HCT116 (cell line): Measurements from ENCODE around the gene ATG5. TPM values are rescaled to one million over a fixed set of nuclear protein-coding genes. Genes with fewer than 3 reads are reported as not detected.

Experiments
- ATAC-seq: fragments of 200-7000 bp; cut with Tn5 transposase; 2 replicates; pipeline ENCODE4 v1.9.1; 2020; ENCODE audit warnings: mild to moderate bottlenecking, moderate library complexity
- BruUV-seq: library from RNA; stranded (reverse); fragments of 400-500 nt; replicated peaks from 2 replicates; lab custom pipeline; 2021; lab: Mats Ljungman, UMichigan
- CTCF ChIA-PET: fragments of 300-600 bp; sonication (Branson Sonifier 250); formaldehyde crosslinking; loops from one replicate; lab custom pipeline; 2021; ENCODE audit warnings: antibody characterized with exemption; lab: Charles Lee
- POLR2A ChIA-PET: fragments of 300-600, 350-600 bp; sonication (Branson Sonifier 250); formaldehyde crosslinking; loops from one replicate; lab custom pipeline; 2021; ENCODE audit warnings: antibody characterized with exemption; lab: Charles Lee
- RAD21 ChIA-PET, 2 experiments: fragments of 300-600 bp; sonication (Branson Sonifier 250); formaldehyde crosslinking; loops; one replicate each; lab custom pipeline; 2023; ENCODE audit warnings: low total read pairs in 2 of 2; ENCODE audit not compliant: uncharacterized antibody in 2 of 2, unreplicated experiment in 2 of 2, low non-redundant PET in 1 of 2; lab: Charles Lee
- DNase-seq: peaks from one replicate; pipeline ENCODE4 v3.0.0-alpha.2; 2010; ENCODE audit warnings: low read depth, low spot score
- H2AFZ ChIP-seq: fragments of 200-600 bp; shearing (Covaris generic), sonication (generic); 2 replicates; pipeline ENCODE4 v1.6.1; 2017; ENCODE audit warnings: low read depth, mixed run types, mixed read lengths, antibody characterized with exemption, low read length; ENCODE audit not compliant: poor library complexity, severe bottlenecking
- H3K27ac ChIP-seq: 2 replicates; pipeline ENCODE4 v1.5.1; 2012; ENCODE audit warnings: low read depth, low read length
- H3K27me3 ChIP-seq: fragments of 200-600 bp; sonication (generic); 2 replicates; pipeline ENCODE4 v1.6.1; 2016; ENCODE audit warnings: mixed run types, low read length, mixed read lengths; ENCODE audit not compliant: insufficient read depth
- H3K36me3 ChIP-seq, 2 experiments: fragments of 200-500 bp in 1 of 2; fragments of 200-600 bp in 1 of 2; sonication (Bioruptor generic) in 1 of 2; sonication (generic) in 1 of 2; 2 replicates each; pipeline versions ENCODE4 v1.5.1 to v1.6.1; 2014 to 2016; ENCODE audit warnings: low read length in 2 of 2, inconsistent platforms in 1 of 2, mixed read lengths in 1 of 2, mixed run types in 1 of 2; ENCODE audit not compliant: insufficient read depth in 2 of 2, control insufficient read depth in 1 of 2
- H3K4me1 ChIP-seq, 2 experiments: fragments of 200-600 bp in 1 of 2; sonication (generic) in 1 of 2; 2 replicates each; pipeline versions ENCODE4 v1.5.1 to v1.6.1; 2012 to 2017; ENCODE audit warnings: low read length in 2 of 2, inconsistent platforms in 1 of 2, mild to moderate bottlenecking in 1 of 2, mixed read lengths in 1 of 2, mixed run types in 1 of 2, moderate library complexity in 1 of 2; ENCODE audit not compliant: insufficient read depth in 2 of 2, control insufficient read depth in 1 of 2
- H3K4me2 ChIP-seq: fragments of 200-600 bp; sonication (generic); 2 replicates; pipeline ENCODE4 v1.6.1; 2017; ENCODE audit warnings: mixed run types, low read length, mixed read lengths
- H3K4me3 ChIP-seq, 2 experiments: fragments of 200-600 bp in 1 of 2; sonication (generic) in 1 of 2; replicated peaks in 1 of 2; 2 replicates each; pipeline ENCODE4 v1.5.1; 2011 to 2016; ENCODE audit warnings: low read length in 2 of 2, control low read depth in 1 of 2, low read depth in 1 of 2, mild to moderate bottlenecking in 1 of 2, mixed read lengths in 1 of 2, mixed run types in 1 of 2
- H3K79me2 ChIP-seq: fragments of 200-600 bp; sonication (generic); 2 replicates; pipeline ENCODE4 v1.6.1; 2017; ENCODE audit warnings: mild to moderate bottlenecking, mixed run types, low read length, moderate library complexity, mixed read lengths; ENCODE audit not compliant: insufficient read depth
- H3K9ac ChIP-seq: fragments of 200-600 bp; sonication (generic); 2 replicates; pipeline ENCODE4 v1.6.1; 2016; ENCODE audit warnings: low read length, mixed read lengths
- H3K9me2 ChIP-seq: fragments of 200-600 bp; sonication (generic), shearing (Covaris generic); 2 replicates; pipeline ENCODE4 v1.6.1; 2017; ENCODE audit warnings: mixed run types, mild to moderate bottlenecking, moderate library complexity; ENCODE audit not compliant: insufficient read depth
- H3K9me3 ChIP-seq, 2 experiments: fragments of 200-500 bp in 1 of 2; fragments of 200-600 bp in 1 of 2; sonication (Bioruptor generic) in 1 of 2; sonication (generic) in 1 of 2; 2 replicates each; pipeline ENCODE4 v1.6.1; 2014 to 2017; ENCODE audit warnings: low read length in 2 of 2, mixed read lengths in 2 of 2, inconsistent platforms in 1 of 2, low read depth in 1 of 2, mild to moderate bottlenecking in 1 of 2, mixed run types in 1 of 2, moderate library complexity in 1 of 2; ENCODE audit not compliant: control insufficient read depth in 1 of 2, insufficient read depth in 1 of 2
- H4K20me1 ChIP-seq: fragments of 200-600 bp; sonication (generic), shearing (Covaris generic); 2 replicates; pipeline ENCODE4 v1.6.1; 2017; ENCODE audit warnings: mixed run types, mild to moderate bottlenecking, moderate library complexity; ENCODE audit not compliant: insufficient read depth
- CBX3 ChIP-seq: IDR thresholded peaks from 2 replicates; pipeline ENCODE4 v1.6.1; 2012; ENCODE audit warnings: low read depth
- ELF1 ChIP-seq: IDR thresholded peaks from 2 replicates; pipeline ENCODE4 v1.6.1; 2012; ENCODE audit warnings: low read depth, borderline replicate concordance
- FOSL1 ChIP-seq: IDR thresholded peaks from 2 replicates; pipeline ENCODE4 v1.6.1; 2012; ENCODE audit warnings: low read depth
- JUND ChIP-seq: IDR thresholded peaks from 2 replicates; pipeline ENCODE4 v1.6.1; 2012
- POLR2A ChIP-seq: IDR thresholded peaks from 2 replicates; pipeline ENCODE4 v1.7.0; 2011; ENCODE audit warnings: borderline replicate concordance; ENCODE audit not compliant: insufficient read depth, insufficient read length; ENCODE audit errors: extremely low read depth
- POLR2AphosphoS5 ChIP-seq: IDR thresholded peaks from 2 replicates; pipeline ENCODE4 v1.6.1; 2011; ENCODE audit warnings: mild to moderate bottlenecking, low read depth, low read length, moderate library complexity
- RAD21 ChIP-seq: IDR thresholded peaks from 2 replicates; pipeline ENCODE4 v1.6.1; 2012; ENCODE audit warnings: low read depth, mild to moderate bottlenecking
- YY1 ChIP-seq: IDR thresholded peaks from 2 replicates; pipeline ENCODE4 v1.6.1; 2011; ENCODE audit warnings: low read length, low read depth, moderate library complexity, mild to moderate bottlenecking; ENCODE audit not compliant: insufficient replicate concordance; ENCODE audit errors: extremely low read depth
- intact Hi-C: fragments of 100-400 bp; cut with micrococcal nuclease; formaldehyde crosslinking; loops from 2 replicates; pipeline ENCODE4 v1.10.0; 2022
- total RNA-seq: library from RNA; stranded (reverse); gene quantifications from one replicate; pipeline ENCODE4 v1.2.1, GENCODE V29; 2021; ENCODE audit not compliant: unreplicated experiment
- TF ChIP-seq, protein P1 (sequence below): IDR thresholded peaks from 2 replicates; pipeline ENCODE4 v1.6.1; 2012; ENCODE audit warnings: low read depth
- TF ChIP-seq, protein P2 (sequence below): IDR thresholded peaks from 2 replicates; pipeline ENCODE4 v1.6.1; 2011; ENCODE audit warnings: mild to moderate bottlenecking, low read length, moderate library complexity; ENCODE audit not compliant: insufficient replicate concordance; ENCODE audit errors: extremely low read depth
- TF ChIP-seq, protein P3 (sequence below): IDR thresholded peaks from 2 replicates; pipeline ENCODE4 v1.6.1; 2012
- TF ChIP-seq, protein P4 (sequence below): IDR thresholded peaks from 2 replicates; pipeline ENCODE4 v1.6.1; 2012

The ATG5 gene
- total RNA-seq, 1 experiment from 2014 or later: 39.6 TPM

DNA sequence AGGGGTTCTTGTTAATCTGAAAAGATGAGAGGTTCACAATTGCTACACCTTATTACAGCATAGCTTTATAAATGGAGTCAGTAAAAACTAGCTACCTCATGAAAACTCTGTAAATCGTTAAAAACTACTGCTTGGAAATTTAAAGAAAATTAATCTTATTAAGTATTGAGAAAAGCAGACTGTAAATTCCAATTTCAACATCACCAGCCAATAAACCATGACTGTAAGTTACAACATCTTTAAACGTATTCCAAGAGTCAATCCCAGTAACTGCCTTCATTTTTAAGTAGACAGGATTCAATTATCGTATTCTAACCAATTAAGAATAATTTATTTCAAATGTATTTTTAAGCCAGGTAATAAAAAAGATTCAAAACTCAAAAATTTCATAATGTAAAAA is 70.3 kb downstream of the ATG5 start:
- H3K9me3 ChIP-seq: no peaks in the 10 kb centered on the region
- no peak overlapping the region for H3K4me3 ChIP-seq
- POLR2A ChIA-PET: no interaction called here
- RAD21 ChIA-PET: no interaction called here
- no peaks in the 10 kb centered on the region for H3K36me3 ChIP-seq
- H3K9ac ChIP-seq: no peak overlapping the region
- peaks cover 11 to 30% of the 10 kb centered on the region in 2 experiments; a peak in 3 of 4 replicates for H3K4me1 ChIP-seq
- intact Hi-C loops: no loop called here
- H3K27me3 ChIP-seq: no peaks in the 10 kb centered on the region
- H3K79me2 ChIP-seq: peaks cover 60% of the 10 kb centered on the region
- no peak overlapping the region for H2AFZ ChIP-seq
- H3K27ac ChIP-seq: no peak overlapping the region
- no TSS peak for BruUV-seq
- no peak overlapping the region for H3K4me2 ChIP-seq
- H3K9me2 ChIP-seq: no peaks in the 10 kb centered on the region
- CTCF ChIA-PET: no interaction called here
- peaks cover 12% of the 10 kb centered on the region; the same call in 1 of the 2 replicates for H4K20me1 ChIP-seq
- DNase-seq (no peak), ATAC-seq (no peak)
- TF ChIP-seq, protein P1, sequence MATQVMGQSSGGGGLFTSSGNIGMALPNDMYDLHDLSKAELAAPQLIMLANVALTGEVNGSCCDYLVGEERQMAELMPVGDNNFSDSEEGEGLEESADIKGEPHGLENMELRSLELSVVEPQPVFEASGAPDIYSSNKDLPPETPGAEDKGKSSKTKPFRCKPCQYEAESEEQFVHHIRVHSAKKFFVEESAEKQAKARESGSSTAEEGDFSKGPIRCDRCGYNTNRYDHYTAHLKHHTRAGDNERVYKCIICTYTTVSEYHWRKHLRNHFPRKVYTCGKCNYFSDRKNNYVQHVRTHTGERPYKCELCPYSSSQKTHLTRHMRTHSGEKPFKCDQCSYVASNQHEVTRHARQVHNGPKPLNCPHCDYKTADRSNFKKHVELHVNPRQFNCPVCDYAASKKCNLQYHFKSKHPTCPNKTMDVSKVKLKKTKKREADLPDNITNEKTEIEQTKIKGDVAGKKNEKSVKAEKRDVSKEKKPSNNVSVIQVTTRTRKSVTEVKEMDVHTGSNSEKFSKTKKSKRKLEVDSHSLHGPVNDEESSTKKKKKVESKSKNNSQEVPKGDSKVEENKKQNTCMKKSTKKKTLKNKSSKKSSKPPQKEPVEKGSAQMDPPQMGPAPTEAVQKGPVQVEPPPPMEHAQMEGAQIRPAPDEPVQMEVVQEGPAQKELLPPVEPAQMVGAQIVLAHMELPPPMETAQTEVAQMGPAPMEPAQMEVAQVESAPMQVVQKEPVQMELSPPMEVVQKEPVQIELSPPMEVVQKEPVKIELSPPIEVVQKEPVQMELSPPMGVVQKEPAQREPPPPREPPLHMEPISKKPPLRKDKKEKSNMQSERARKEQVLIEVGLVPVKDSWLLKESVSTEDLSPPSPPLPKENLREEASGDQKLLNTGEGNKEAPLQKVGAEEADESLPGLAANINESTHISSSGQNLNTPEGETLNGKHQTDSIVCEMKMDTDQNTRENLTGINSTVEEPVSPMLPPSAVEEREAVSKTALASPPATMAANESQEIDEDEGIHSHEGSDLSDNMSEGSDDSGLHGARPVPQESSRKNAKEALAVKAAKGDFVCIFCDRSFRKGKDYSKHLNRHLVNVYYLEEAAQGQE: no peak
- TF ChIP-seq POLR2A (no peak), JUND (no peak), ELF1 (no peak), RAD21 (no peak), YY1 (no peak), FOSL1 (no peak), POLR2AphosphoS5 (no peak), CBX3 (no peak)
- TF ChIP-seq, protein P2, sequence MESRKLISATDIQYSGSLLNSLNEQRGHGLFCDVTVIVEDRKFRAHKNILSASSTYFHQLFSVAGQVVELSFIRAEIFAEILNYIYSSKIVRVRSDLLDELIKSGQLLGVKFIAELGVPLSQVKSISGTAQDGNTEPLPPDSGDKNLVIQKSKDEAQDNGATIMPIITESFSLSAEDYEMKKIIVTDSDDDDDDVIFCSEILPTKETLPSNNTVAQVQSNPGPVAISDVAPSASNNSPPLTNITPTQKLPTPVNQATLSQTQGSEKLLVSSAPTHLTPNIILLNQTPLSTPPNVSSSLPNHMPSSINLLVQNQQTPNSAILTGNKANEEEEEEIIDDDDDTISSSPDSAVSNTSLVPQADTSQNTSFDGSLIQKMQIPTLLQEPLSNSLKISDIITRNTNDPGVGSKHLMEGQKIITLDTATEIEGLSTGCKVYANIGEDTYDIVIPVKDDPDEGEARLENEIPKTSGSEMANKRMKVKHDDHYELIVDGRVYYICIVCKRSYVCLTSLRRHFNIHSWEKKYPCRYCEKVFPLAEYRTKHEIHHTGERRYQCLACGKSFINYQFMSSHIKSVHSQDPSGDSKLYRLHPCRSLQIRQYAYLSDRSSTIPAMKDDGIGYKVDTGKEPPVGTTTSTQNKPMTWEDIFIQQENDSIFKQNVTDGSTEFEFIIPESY: no peak
- TF ChIP-seq, protein P3, sequence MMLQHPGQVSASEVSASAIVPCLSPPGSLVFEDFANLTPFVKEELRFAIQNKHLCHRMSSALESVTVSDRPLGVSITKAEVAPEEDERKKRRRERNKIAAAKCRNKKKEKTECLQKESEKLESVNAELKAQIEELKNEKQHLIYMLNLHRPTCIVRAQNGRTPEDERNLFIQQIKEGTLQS: no peak
- TF ChIP-seq, protein P4, sequence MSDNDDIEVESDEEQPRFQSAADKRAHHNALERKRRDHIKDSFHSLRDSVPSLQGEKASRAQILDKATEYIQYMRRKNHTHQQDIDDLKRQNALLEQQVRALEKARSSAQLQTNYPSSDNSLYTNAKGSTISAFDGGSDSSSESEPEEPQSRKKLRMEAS: no peak
